Breast epithelium (tissue), 3 donors: ENCODE data around the gene SRGAP1.

ENCODE experiments used
- POLR2A ChIP-seq: fragments of 450-650 bp; IDR thresholded peaks from one replicate; pipeline ENCODE4 v1.6.1; 2016; ENCODE audit warnings: antibody characterized with exemption, mild to moderate bottlenecking, moderate library complexity
- TF ChIP-seq, protein P1 (sequence below), 3 donors: fragments of 450-650 bp; IDR thresholded peaks; one replicate each; pipeline ENCODE4 v1.5.1; 2016 to 2017; ENCODE audit warnings: antibody characterized with exemption in 3 of 3, mild to moderate bottlenecking in 3 of 3, moderate library complexity in 3 of 3

DNA sequence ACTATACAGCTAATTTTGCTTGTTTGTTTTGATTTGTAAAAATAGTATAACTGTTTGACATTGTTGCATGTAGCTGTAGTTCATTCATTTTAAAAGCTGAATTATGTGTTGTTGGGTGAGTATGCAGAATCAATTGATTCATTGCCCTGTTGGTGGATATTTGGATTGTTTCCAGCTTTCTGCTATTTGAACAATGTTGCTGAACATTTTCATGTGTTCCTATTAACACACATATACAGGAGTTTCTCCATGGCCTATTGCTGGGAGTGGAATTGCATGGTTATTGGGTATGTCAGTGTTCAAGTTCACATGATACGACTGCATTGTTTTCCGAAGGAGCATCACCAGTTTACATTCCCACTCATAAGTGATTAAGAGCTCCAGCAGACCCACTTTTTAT, 75.3 kb downstream of the SRGAP1 start:
- TF ChIP-seq, protein P1, sequence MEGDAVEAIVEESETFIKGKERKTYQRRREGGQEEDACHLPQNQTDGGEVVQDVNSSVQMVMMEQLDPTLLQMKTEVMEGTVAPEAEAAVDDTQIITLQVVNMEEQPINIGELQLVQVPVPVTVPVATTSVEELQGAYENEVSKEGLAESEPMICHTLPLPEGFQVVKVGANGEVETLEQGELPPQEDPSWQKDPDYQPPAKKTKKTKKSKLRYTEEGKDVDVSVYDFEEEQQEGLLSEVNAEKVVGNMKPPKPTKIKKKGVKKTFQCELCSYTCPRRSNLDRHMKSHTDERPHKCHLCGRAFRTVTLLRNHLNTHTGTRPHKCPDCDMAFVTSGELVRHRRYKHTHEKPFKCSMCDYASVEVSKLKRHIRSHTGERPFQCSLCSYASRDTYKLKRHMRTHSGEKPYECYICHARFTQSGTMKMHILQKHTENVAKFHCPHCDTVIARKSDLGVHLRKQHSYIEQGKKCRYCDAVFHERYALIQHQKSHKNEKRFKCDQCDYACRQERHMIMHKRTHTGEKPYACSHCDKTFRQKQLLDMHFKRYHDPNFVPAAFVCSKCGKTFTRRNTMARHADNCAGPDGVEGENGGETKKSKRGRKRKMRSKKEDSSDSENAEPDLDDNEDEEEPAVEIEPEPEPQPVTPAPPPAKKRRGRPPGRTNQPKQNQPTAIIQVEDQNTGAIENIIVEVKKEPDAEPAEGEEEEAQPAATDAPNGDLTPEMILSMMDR (IDR thresholded peaks at IDR 0.05) = no peak
- no peak for TF ChIP-seq POLR2A
